ENCODE measurements around the gene SYNE2.

The SYNE2 gene

GRCh38 chr14:64249363-64249762 lies 396.6 kb downstream of the SYNE2 start:
- TF ChIP-seq CTCF (IDR thresholded peaks at IDR 0.05; ENCODE audit: low read depth, low read length) = no peak
- DNase-seq = no peak
- Histone ChIP-seq H3K4me1 (no peaks in the 10 kb centered on the region), H3K4me3 (ENCODE audit: low read depth, low read length) (no peak overlapping the region), H3K9me3 (no peaks in the 10 kb centered on the region), H3K36me3 (no peaks in the 10 kb centered on the region), H3K27me3 (no peaks in the 10 kb centered on the region)

GRCh38 chr14:64253672-64254071 lies 400.9 kb downstream of the SYNE2 start:
- TF ChIP-seq CTCF (IDR thresholded peaks at IDR 0.05; ENCODE audit: low read depth, low read length) = no peak
- no peaks in the 10 kb centered on the region for H3K4me1 ChIP-seq
- no peak for DNase-seq

GRCh38 chr14:64255756-64256155 lies 403.0 kb downstream of the SYNE2 start:
- DNase-seq = no peak

More at GRCh38 chr14:64253672-64254071, 400.9 kb downstream of the SYNE2 start:
- no peaks in the 10 kb centered on the region for H3K36me3 ChIP-seq
- H3K9me3 ChIP-seq = no peaks in the 10 kb centered on the region
- H3K27me3 ChIP-seq = no peaks in the 10 kb centered on the region
- no peak overlapping the region for H3K4me3 ChIP-seq (ENCODE audit: low read depth, low read length)

GRCh38 chr14:64260418-64260817 lies 407.6 kb downstream of the SYNE2 start:
- Histone ChIP-seq H3K4me1 (no peaks in the 10 kb centered on the region), H3K36me3 (no peaks in the 10 kb centered on the region)

More at GRCh38 chr14:64255756-64256155, 403.0 kb downstream of the SYNE2 start:
- H3K4me1 ChIP-seq = no peaks in the 10 kb centered on the region
- no peaks in the 10 kb centered on the region for H3K27me3 ChIP-seq
- H3K36me3 ChIP-seq = no peaks in the 10 kb centered on the region
- TF ChIP-seq CTCF (IDR thresholded peaks at IDR 0.05; ENCODE audit: low read depth, low read length) = no peak
- H3K9me3 ChIP-seq = no peaks in the 10 kb centered on the region
- no peak overlapping the region for H3K4me3 ChIP-seq (ENCODE audit: low read depth, low read length)

GRCh38 chr14:64265222-64265621 lies 412.4 kb downstream of the SYNE2 start:
- DNase-seq = no peak
- TF ChIP-seq CTCF (IDR thresholded peaks at IDR 0.05; ENCODE audit: low read depth, low read length) = no peak
- H3K36me3 ChIP-seq = no peaks in the 10 kb centered on the region
- no peaks in the 10 kb centered on the region for H3K4me1 ChIP-seq
- no peaks in the 10 kb centered on the region for H3K27me3 ChIP-seq
- no peak overlapping the region for H3K4me3 ChIP-seq (ENCODE audit: low read depth, low read length)
- H3K9me3 ChIP-seq = no peaks in the 10 kb centered on the region

More at GRCh38 chr14:64260418-64260817, 407.6 kb downstream of the SYNE2 start:
- Histone ChIP-seq H3K9me3 (no peaks in the 10 kb centered on the region), H3K4me3 (ENCODE audit: low read depth, low read length) (no peak overlapping the region), H3K27me3 (no peaks in the 10 kb centered on the region)
- TF ChIP-seq CTCF (IDR thresholded peaks at IDR 0.05; ENCODE audit: low read depth, low read length) = no peak
- no peak for DNase-seq

GRCh38 chr14:64266239-64266638 lies 413.4 kb downstream of the SYNE2 start:
- DNase-seq = no peak
- Histone ChIP-seq H3K36me3 (no peaks in the 10 kb centered on the region), H3K9me3 (no peaks in the 10 kb centered on the region), H3K27me3 (no peaks in the 10 kb centered on the region), H3K4me3 (ENCODE audit: low read depth, low read length) (no peak overlapping the region), H3K4me1 (no peaks in the 10 kb centered on the region)
- no peak for TF ChIP-seq CTCF (IDR thresholded peaks at IDR 0.05; ENCODE audit: low read depth, low read length)
